ENCODE measurements around the gene CHMP4A. TPM values are rescaled to one million over a fixed set of nuclear protein-coding genes. Genes with fewer than 3 reads are reported as not detected.

The CHMP4A gene
- total RNA-seq, 1 experiment from 2014 or later = 58.3 TPM

GRCh38 chr14:24179294-24179960, 33.9 kb downstream of the CHMP4A start:
- Histone ChIP-seq H4K20me1 (ENCODE audit: low read length) (no peaks in the 10 kb centered on the region), H3K4me2 (ENCODE audit: low read length) (no peak overlapping the region), H3K9me2 (replicated peaks; ENCODE audit: low read length) (no peaks in the 10 kb centered on the region), H3K27ac (ENCODE audit: low read length) (no peak overlapping the region), H2AFZ (ENCODE audit: low read length) (no peak overlapping the region), H3K9me3 (ENCODE audit: low read length) (no peaks in the 10 kb centered on the region), H3K79me2 (ENCODE audit: low read length) (no peaks in the 10 kb centered on the region), H3K9ac (ENCODE audit: low read length) (no peak overlapping the region), H3K36me3 (ENCODE audit: low read depth, low read length) (peaks cover 27% of the 10 kb centered on the region; the same call in 1 of the 2 replicates), H3K4me1 (ENCODE audit: insufficient read depth, low read length) (no peaks in the 10 kb centered on the region), H3K4me3 (ENCODE audit: low read length) (no peak overlapping the region), H3K27me3 (ENCODE audit: low read length) (no peaks in the 10 kb centered on the region), H3F3A (ENCODE audit: low read length, unreplicated experiment) (no peaks in the 10 kb centered on the region)
- DNase-seq (no peak), ATAC-seq (no peak)
- TF ChIP-seq EZH2phosphoT487 (IDR thresholded peaks at IDR 0.05; ENCODE audit: borderline replicate concordance, low read length) (no peak), EZH2 (IDR thresholded peaks at IDR 0.05; ENCODE audit: low read length, unreplicated experiment) (no peak), CTCF (conservative IDR thresholded peaks at IDR 0.05; ENCODE audit: low read depth, low read length) (no peak)
- ChIA-PET CTCF (no interaction called here), POLR2A (ENCODE audit: unreplicated experiment) (no interaction called here)
- intact Hi-C loops (cut with micrococcal nuclease) = no loop called here
- BruUV-seq (replicated peaks) = no TSS peak

GRCh38 chr14:24178399-24179178, 34.7 kb downstream of the CHMP4A start:
- DNase-seq (no peak), ATAC-seq (no peak)
- H3K79me2 ChIP-seq (ENCODE audit: low read length) = no peaks in the 10 kb centered on the region
- no peaks in the 10 kb centered on the region for H3K9me3 ChIP-seq (ENCODE audit: low read length)
- no peaks in the 10 kb centered on the region for H3F3A ChIP-seq (ENCODE audit: low read length, unreplicated experiment)
- no peak overlapping the region for H3K4me2 ChIP-seq (ENCODE audit: low read length)
- no peak for TF ChIP-seq CTCF (conservative IDR thresholded peaks at IDR 0.05; ENCODE audit: low read depth, low read length)
- no peak for TF ChIP-seq EZH2phosphoT487 (IDR thresholded peaks at IDR 0.05; ENCODE audit: borderline replicate concordance, low read length)
- TF ChIP-seq EZH2 (IDR thresholded peaks at IDR 0.05; ENCODE audit: low read length, unreplicated experiment) = no peak
- H3K9ac ChIP-seq (ENCODE audit: low read length) = no peak overlapping the region
- H3K9me2 ChIP-seq (replicated peaks; ENCODE audit: low read length) = no peaks in the 10 kb centered on the region
- H3K27ac ChIP-seq (ENCODE audit: low read length) = no peak overlapping the region
- H3K4me3 ChIP-seq (ENCODE audit: low read length) = no peak overlapping the region
- ChIA-PET CTCF (no interaction called here), POLR2A (ENCODE audit: unreplicated experiment) (no interaction called here)
- no peak overlapping the region for H2AFZ ChIP-seq (ENCODE audit: low read length)
- intact Hi-C loops (cut with micrococcal nuclease) = no loop called here
- H3K27me3 ChIP-seq (ENCODE audit: low read length) = no peaks in the 10 kb centered on the region
- no TSS peak for BruUV-seq (replicated peaks)
- no peaks in the 10 kb centered on the region for H4K20me1 ChIP-seq (ENCODE audit: low read length)
- H3K36me3 ChIP-seq (ENCODE audit: low read depth, low read length) = peaks cover 27% of the 10 kb centered on the region; the same call in 1 of the 2 replicates
- no peaks in the 10 kb centered on the region for H3K4me1 ChIP-seq (ENCODE audit: insufficient read depth, low read length)

GRCh38 chr14:24177891-24178290, 35.4 kb downstream of the CHMP4A start:
- no peaks in the 10 kb centered on the region for H3K27me3 ChIP-seq (ENCODE audit: low read length)
- peaks cover 26% of the 10 kb centered on the region; the same call in 1 of the 2 replicates for H3K36me3 ChIP-seq (ENCODE audit: low read depth, low read length)
- POLR2A ChIA-PET (ENCODE audit: unreplicated experiment) = no interaction called here
- CTCF ChIA-PET = no interaction called here
- no TSS peak for BruUV-seq (replicated peaks)
- no peak overlapping the region for H2AFZ ChIP-seq (ENCODE audit: low read length)
- no peaks in the 10 kb centered on the region for H3K9me3 ChIP-seq (ENCODE audit: low read length)
- no peak overlapping the region for H3K9ac ChIP-seq (ENCODE audit: low read length)
- no peak for TF ChIP-seq CTCF (conservative IDR thresholded peaks at IDR 0.05; ENCODE audit: low read depth, low read length)
- no peak for TF ChIP-seq EZH2 (IDR thresholded peaks at IDR 0.05; ENCODE audit: low read length, unreplicated experiment)
- no peak for TF ChIP-seq EZH2phosphoT487 (IDR thresholded peaks at IDR 0.05; ENCODE audit: borderline replicate concordance, low read length)
- no peaks in the 10 kb centered on the region for H3K79me2 ChIP-seq (ENCODE audit: low read length)
- no peaks in the 10 kb centered on the region for H3K4me1 ChIP-seq (ENCODE audit: insufficient read depth, low read length)
- no peak for DNase-seq
- H4K20me1 ChIP-seq (ENCODE audit: low read length) = no peaks in the 10 kb centered on the region
- no peak for ATAC-seq
- H3K4me3 ChIP-seq (ENCODE audit: low read length) = no peak overlapping the region
- H3F3A ChIP-seq (ENCODE audit: low read length, unreplicated experiment) = no peaks in the 10 kb centered on the region
- no peak overlapping the region for H3K4me2 ChIP-seq (ENCODE audit: low read length)
- intact Hi-C loops (cut with micrococcal nuclease) = no loop called here
- no peak overlapping the region for H3K27ac ChIP-seq (ENCODE audit: low read length)
- H3K9me2 ChIP-seq (replicated peaks; ENCODE audit: low read length) = no peaks in the 10 kb centered on the region
